ENCODE data around the gene FGF14.

The FGF14 gene

GRCh38 chr13:101919541-101920181 lies 482.2 kb downstream of the FGF14 start:
- peak overlapping the region; percentile 54 for H3K4me3 Mint-ChIP-seq
- H3K27ac Mint-ChIP-seq = no peak overlapping the region
- peaks cover 7% of the 10 kb centered on the region for H3K4me1 Mint-ChIP-seq
- TF ChIP-seq CTCF (IDR thresholded peaks at IDR 0.05) = no peak
- peak; percentile 88 for DNase-seq
- peaks cover 83% of the 10 kb centered on the region for H3K27me3 Mint-ChIP-seq (ENCODE audit: low read depth, poor library complexity)
- H3K36me3 Mint-ChIP-seq (ENCODE audit: low read depth) = no peaks in the 10 kb centered on the region
- H3K9me3 Mint-ChIP-seq = no peaks in the 10 kb centered on the region

DNA sequence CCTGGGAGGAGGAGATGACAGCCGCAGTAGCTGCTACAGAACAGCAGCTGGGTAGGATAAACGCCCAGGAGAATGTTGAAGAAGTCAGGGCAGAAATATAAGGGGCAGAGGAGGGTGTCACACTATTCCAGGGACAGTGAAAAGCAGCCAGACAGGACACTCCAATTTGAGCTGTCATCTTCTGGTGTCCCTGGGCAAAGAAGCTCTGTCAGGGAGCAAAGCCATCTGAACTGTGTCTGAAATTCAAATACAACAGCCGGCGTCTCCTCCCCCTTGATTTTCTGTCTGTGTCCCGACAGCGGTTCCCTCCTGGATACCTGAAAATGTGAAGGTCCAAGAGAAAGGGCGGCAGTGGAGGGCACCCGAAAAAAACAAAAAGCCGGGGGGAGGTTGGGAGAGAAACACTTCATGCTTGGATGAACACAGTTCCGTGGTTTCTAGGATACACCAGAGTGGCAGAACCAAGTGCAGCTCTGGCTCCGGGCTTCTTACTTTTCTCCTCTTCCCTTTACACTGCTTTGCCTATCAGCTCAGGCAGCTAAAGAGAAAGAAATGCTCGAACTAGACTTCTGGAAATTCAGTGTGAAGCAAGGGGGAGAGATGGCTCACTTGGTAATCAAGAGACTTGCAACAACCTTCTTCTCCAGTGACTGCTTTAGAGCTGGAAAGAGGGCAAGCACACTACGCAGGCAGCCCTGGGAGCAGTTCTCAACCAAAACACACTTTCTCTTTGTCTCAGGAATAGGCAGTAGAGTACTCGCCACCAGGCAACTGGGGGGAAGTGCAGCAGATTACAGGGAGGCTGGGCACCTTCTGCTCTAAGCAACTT lies 483.8 kb downstream of the FGF14 start:
- Mint-ChIP-seq H3K9me3 (no peaks in the 10 kb centered on the region), H3K4me1 (peaks cover 7% of the 10 kb centered on the region), H3K36me3 (ENCODE audit: low read depth) (no peaks in the 10 kb centered on the region), H3K27ac (no peak overlapping the region), H3K4me3 (peak overlapping the region; percentile 61), H3K27me3 (ENCODE audit: low read depth, poor library complexity) (peaks cover 93% of the 10 kb centered on the region)
- no peak for DNase-seq
- no peak for TF ChIP-seq CTCF (IDR thresholded peaks at IDR 0.05)

GRCh38 chr13:101917475-101917810 lies 484.4 kb downstream of the FGF14 start:
- Mint-ChIP-seq H3K36me3 (ENCODE audit: low read depth) (no peaks in the 10 kb centered on the region), H3K27me3 (ENCODE audit: low read depth, poor library complexity) (peaks cover 94% of the 10 kb centered on the region), H3K9me3 (no peaks in the 10 kb centered on the region), H3K4me1 (peaks cover 7% of the 10 kb centered on the region), H3K27ac (no peak overlapping the region), H3K4me3 (peak overlapping the region; percentile 61)
- TF ChIP-seq CTCF (IDR thresholded peaks at IDR 0.05) = no peak
- no peak for DNase-seq

DNA sequence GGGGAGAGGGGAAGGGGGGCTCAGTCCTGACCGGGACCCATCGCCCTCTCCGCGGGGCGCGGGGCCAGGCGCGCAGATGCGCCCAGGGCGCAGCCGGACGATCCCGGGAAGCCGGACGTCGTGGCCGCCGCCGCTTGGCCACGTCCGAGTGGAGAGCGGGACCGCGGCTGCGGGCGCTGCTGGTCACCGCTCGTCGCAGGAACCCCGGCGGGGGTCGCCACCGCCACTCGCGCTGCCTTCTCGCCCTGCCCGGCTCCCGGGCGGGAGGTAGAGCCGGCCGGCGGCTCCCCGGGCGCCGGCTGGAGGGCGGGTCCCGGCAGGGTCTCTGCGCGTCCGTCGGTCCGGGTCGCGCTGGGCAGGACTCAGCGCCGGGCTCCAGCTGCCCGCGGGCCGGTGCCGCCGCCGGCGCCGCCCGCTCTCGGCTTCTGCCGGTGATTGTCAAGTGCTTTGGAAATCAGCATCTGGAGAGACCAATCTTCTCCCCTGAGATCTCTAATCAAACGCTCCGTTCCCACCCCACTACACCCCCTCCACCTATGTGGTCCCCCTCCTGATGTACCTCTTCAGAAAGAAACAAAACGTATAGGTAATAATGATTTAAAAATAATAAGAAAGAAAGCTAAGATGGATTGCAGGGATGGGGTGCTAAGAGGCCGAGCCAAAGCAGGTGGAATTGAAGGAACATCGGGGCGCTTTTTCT lies 484.9 kb downstream of the FGF14 start:
- H3K9me3 Mint-ChIP-seq = no peaks in the 10 kb centered on the region
- peaks cover 94% of the 10 kb centered on the region for H3K27me3 Mint-ChIP-seq (ENCODE audit: low read depth, poor library complexity)
- peak; percentile 49 for DNase-seq
- H3K4me1 Mint-ChIP-seq = peaks cover 7% of the 10 kb centered on the region
- H3K27ac Mint-ChIP-seq = no peak overlapping the region
- H3K36me3 Mint-ChIP-seq (ENCODE audit: low read depth) = no peaks in the 10 kb centered on the region
- H3K4me3 Mint-ChIP-seq = peak overlapping the region; percentile 61
- no peak for TF ChIP-seq CTCF (IDR thresholded peaks at IDR 0.05)

DNA sequence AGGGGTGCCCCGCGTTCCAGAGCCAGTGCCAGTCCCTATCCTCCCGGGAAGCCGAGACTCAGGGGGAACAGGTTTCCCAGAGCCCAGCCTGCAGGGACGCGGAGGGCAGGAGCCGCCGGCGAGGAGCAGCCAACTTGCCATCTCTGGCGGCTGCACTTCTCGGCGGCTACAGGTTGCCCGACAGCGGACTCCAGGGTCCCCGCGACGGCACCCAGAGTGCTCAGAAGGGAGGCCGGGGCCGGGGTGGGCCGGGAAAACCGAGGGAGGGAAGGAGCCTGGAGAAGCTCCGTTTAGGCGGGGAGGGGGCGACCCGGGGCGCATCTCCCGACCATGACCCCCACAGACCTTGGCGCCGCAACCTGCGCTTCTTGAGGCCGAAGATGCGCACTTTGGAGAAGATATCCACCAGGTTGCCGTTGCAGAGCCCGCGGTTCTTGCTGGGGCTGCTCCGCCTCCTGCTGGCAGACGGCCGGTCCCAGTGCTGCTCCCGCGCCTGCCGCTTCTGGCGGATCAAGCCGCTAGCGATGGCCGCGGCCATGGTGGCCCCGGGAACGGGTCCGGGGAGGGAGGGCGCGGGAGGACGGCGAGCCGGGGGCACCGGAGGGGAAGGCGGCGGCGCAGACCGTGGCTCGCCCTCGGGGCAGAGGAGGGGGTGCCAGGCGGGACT lies 485.6 kb downstream of the FGF14 start:
- TF ChIP-seq CTCF (IDR thresholded peaks at IDR 0.05) = peak; percentile 37
- peaks cover 90% of the 10 kb centered on the region for H3K27me3 Mint-ChIP-seq (ENCODE audit: low read depth, poor library complexity)
- no peak overlapping the region for H3K27ac Mint-ChIP-seq
- H3K4me1 Mint-ChIP-seq = peaks cover 7% of the 10 kb centered on the region
- peak; percentile 71 for DNase-seq
- peak overlapping the region; percentile 14 for H3K4me3 Mint-ChIP-seq
- H3K9me3 Mint-ChIP-seq = no peaks in the 10 kb centered on the region
- H3K36me3 Mint-ChIP-seq (ENCODE audit: low read depth) = no peaks in the 10 kb centered on the region
